Upper lobe of right lung (tissue), 1 donor: ENCODE results near the gene PNMA6E. TPM values are rescaled to one million over a fixed set of nuclear protein-coding genes. Genes with fewer than 3 reads are reported as not detected.

Experiments
- ATAC-seq: fragments of 200-7000 bp; cut with Tn5 transposase; one replicate; pipeline ENCODE4 v1.9.1; 2020; ENCODE audit warnings: mild to moderate bottlenecking, moderate library complexity
- DNase-seq: peaks from one replicate; pipeline ENCODE4 v3.0.0-alpha.2; 2020
- H3K27ac ChIP-seq: fragments of 200-600 bp; one replicate; pipeline ENCODE4 v1.8.0; 2022
- H3K27me3 ChIP-seq: fragments of 200-600 bp; one replicate; pipeline ENCODE4 v1.8.0; 2022; ENCODE audit warnings: mild to moderate bottlenecking
- H3K36me3 ChIP-seq: fragments of 200-600 bp; one replicate; pipeline ENCODE4 v1.8.0; 2022
- H3K4me1 ChIP-seq: fragments of 200-600 bp; one replicate; pipeline ENCODE4 v1.8.0; 2022
- H3K4me3 ChIP-seq: fragments of 200-600 bp; one replicate; pipeline ENCODE4 v1.8.0; 2022; ENCODE audit warnings: mild to moderate bottlenecking
- H3K9me3 ChIP-seq: fragments of 200-600 bp; one replicate; pipeline ENCODE4 v1.8.0; 2022
- CTCF ChIP-seq: fragments of 200-600 bp; IDR thresholded peaks from one replicate; pipeline ENCODE4 v1.8.0; 2022; ENCODE audit warnings: antibody characterized with exemption
- intact Hi-C: fragments of 100-400 bp; cut with DNase I; formaldehyde crosslinking; loops from one replicate; pipeline ENCODE4 v1.11.0; 2022
- total RNA-seq: library from RNA; stranded (reverse); fragmentation: NEBNext Ultra II Directional; extraction: Animal tissue kit (Norgen Biotek cat#: 25700); gene quantifications from one replicate; pipeline ENCODE4 v1.2.1, GENCODE V29; 2021
- donor health status: DM: no; HTN: yes; CAD: no; lungs with severe emphysema.

PNMA6E gene
- total RNA-seq, 1 donor from 2014 or later = 0.14 TPM

DNA sequence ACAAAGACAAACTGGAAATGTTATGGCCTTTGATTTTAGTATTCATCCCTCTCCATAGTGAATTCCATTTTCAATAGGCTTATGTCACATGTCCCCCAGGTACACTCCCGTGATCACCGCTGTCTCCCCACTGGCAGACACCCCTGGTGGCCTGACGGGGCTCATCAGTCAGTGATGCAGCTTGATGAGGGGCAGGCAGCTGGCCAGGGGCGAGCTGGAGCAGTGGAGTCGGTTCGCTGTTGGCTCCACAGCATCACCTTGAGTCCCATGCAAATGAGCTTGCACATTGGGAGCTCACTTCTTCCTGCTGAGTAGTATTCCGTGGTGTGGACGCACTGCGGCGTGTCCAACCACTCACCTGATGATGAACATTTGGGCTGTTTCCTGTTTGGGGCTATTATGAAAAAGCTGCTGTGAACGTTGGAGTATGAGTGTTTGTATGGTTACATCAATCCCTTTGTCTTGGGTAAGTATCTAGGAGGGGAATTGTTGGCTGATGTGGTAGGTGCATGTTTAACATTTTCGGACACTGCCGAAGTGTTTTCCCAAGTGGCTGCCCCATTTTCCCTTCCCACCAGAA lies 39.5 kb upstream of the PNMA6E start:
- ATAC-seq (no peak), DNase-seq (no peak)
- Histone ChIP-seq H3K4me1 (no peaks in the 10 kb centered on the region), H3K4me3 (no peak overlapping the region), H3K9me3 (no peaks in the 10 kb centered on the region), H3K36me3 (no peaks in the 10 kb centered on the region), H3K27ac (no peak overlapping the region), H3K27me3 (no peaks in the 10 kb centered on the region)
- no peak for TF ChIP-seq CTCF
- intact Hi-C loops = no loop called here

DNA sequence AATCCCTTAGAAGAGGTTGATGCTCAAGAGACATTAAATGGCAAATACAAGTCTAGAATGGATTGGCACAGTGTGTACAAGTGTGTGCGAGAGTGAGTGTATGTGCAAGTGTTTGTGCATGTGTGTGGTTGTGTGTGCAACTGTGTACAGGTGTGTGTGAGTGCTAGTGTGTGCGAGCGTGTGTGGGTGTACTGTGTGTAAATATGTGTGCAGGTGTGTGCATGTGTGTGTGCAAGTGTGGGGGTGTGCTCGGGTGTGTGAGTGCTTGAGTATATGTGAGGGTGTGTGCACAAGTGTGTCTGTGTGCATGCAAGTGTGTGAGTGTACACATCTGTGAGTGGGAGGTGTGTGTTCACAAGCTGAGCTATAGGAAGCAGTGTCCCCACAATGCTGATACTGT lies 38.8 kb upstream of the PNMA6E start:
- no peak for DNase-seq
- H3K27ac ChIP-seq = no peak overlapping the region
- no peak for ATAC-seq
- no peaks in the 10 kb centered on the region for H3K4me1 ChIP-seq
- intact Hi-C loops = no loop called here
- no peak overlapping the region for H3K4me3 ChIP-seq
- H3K27me3 ChIP-seq = no peaks in the 10 kb centered on the region
- no peaks in the 10 kb centered on the region for H3K9me3 ChIP-seq
- H3K36me3 ChIP-seq = no peaks in the 10 kb centered on the region
- TF ChIP-seq CTCF = no peak

DNA sequence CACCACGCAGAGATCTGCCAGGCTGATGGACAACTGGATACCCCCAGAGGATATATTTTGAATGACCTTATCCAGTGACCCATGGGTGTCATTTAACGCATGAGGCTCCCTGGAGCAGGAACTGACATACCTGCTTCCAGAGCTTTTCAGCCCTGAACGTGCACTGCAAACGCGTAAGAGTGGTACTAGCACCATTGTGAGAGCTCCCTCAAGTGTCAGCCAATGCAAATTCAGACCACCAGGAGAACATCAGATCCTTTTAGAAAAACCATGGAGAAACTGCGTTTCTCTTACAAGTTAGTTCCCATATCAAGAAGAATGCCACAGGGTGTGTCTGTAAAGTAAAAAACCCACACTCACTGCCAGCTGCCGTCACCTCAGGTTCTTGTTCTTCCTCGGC lies 37.4 kb upstream of the PNMA6E start:
- DNase-seq = no peak
- Histone ChIP-seq H3K4me3 (no peak overlapping the region), H3K9me3 (no peaks in the 10 kb centered on the region), H3K27ac (no peak overlapping the region), H3K36me3 (no peaks in the 10 kb centered on the region), H3K4me1 (no peaks in the 10 kb centered on the region), H3K27me3 (no peaks in the 10 kb centered on the region)
- intact Hi-C loops = no loop called here
- peak; percentile 40 for ATAC-seq
- peak; percentile 17 for TF ChIP-seq CTCF

GRCh38 chrX:153435845-153436244 lies 34.7 kb upstream of the PNMA6E start:
- Histone ChIP-seq H3K36me3 (no peaks in the 10 kb centered on the region), H3K4me3 (no peak overlapping the region), H3K9me3 (no peaks in the 10 kb centered on the region), H3K4me1 (no peaks in the 10 kb centered on the region), H3K27me3 (no peaks in the 10 kb centered on the region), H3K27ac (no peak overlapping the region)
- ATAC-seq = no peak
- intact Hi-C loops = no loop called here
- no peak for DNase-seq
- no peak for TF ChIP-seq CTCF

DNA sequence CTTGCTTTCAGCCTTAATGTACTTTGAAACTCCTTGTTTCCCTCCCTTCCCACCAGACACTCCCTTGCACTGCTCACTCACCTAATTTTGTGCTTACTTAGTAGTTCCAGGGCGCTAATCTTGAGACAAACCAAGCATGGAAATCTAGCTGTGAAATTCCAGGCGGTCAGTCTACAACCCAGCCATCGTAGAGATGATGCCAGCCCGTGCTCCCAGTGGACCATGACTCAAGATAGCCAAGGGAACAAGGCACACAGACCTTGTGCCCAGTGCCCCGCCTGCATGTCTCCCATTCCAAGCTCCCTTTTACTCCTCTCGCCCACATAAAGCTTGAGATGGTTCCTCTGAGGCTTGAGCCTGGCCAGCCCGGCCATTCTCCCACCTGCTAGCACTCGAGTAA lies 33.7 kb upstream of the PNMA6E start:
- no peak for TF ChIP-seq CTCF
- DNase-seq (no peak), ATAC-seq (no peak)
- Histone ChIP-seq H3K4me1 (no peaks in the 10 kb centered on the region), H3K36me3 (no peaks in the 10 kb centered on the region), H3K9me3 (no peaks in the 10 kb centered on the region), H3K27me3 (no peaks in the 10 kb centered on the region), H3K4me3 (no peak overlapping the region), H3K27ac (no peak overlapping the region)
- intact Hi-C loops = no loop called here

DNA sequence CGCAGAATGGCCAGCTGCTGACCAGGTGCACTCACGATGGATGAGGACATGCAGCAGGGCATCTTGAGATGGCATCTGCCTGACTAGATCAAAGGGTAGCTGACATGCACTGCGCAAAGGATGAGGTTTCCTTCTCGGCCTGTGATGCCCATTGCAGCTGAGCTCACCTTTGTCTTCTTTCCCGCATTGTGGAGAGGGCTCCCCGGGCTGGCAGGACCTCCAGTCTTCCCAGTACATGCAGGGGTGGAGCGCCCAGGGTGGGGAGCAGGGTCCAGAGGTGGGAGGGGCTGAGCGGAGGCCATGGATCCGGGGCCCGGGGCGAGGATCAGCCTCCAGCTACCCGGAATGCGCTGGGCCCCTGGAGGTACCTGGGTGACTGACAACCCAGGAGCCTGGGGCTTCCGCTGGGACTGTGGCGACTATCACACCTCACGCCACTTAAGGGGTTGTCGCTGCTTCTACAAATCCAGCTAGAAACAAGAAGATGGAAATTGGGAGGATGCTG lies 32.7 kb upstream of the PNMA6E start:
- intact Hi-C loops = no loop called here
- Histone ChIP-seq H3K9me3 (no peaks in the 10 kb centered on the region), H3K4me3 (no peak overlapping the region), H3K27me3 (no peaks in the 10 kb centered on the region), H3K36me3 (no peaks in the 10 kb centered on the region), H3K27ac (no peak overlapping the region), H3K4me1 (no peaks in the 10 kb centered on the region)
- ATAC-seq (no peak), DNase-seq (no peak)
- no peak for TF ChIP-seq CTCF
